Measurements from ENCODE around the gene TTYH3.

Gene TTYH3

GRCh38 chr7:2637505-2638223 lies 5.9 kb downstream of the TTYH3 start:
- no peaks in the 10 kb centered on the region for H3K36me3 ChIP-seq (ENCODE audit: control insufficient read depth in 2 of 2, insufficient read depth in 2 of 2, low read length in 2 of 2)

GRCh38 chr7:2638224-2638991 lies 6.6 kb downstream of the TTYH3 start:
- no peaks in the 10 kb centered on the region for H3K36me3 ChIP-seq (ENCODE audit: control insufficient read depth in 2 of 2, insufficient read depth in 2 of 2, low read length in 2 of 2)
- peak overlapping the region; percentile 24 for H3K27ac ChIP-seq (ENCODE audit: low read length)
- H3K4me3 ChIP-seq (ENCODE audit: low read length in 2 of 2) = peak overlapping the region in 1 of 2 donors; percentile 29
- no peaks in the 10 kb centered on the region for H3K27me3 ChIP-seq (ENCODE audit: control insufficient read depth in 1 of 2, insufficient read depth in 2 of 2, low read length in 2 of 2)
- no peak overlapping the region for H3K9ac ChIP-seq (ENCODE audit: low read length in 2 of 2)
- peaks cover 81% of the 10 kb centered on the region for H3K4me1 ChIP-seq (ENCODE audit: control insufficient read depth, insufficient read depth, low read length)
- H3K9me3 ChIP-seq (ENCODE audit: control insufficient read depth in 2 of 2, low read length in 2 of 2) = no peaks in the 10 kb centered on the region

More at GRCh38 chr7:2637505-2638223, 5.9 kb downstream of the TTYH3 start:
- Histone ChIP-seq H3K9ac (ENCODE audit: low read length in 2 of 2) (no peak overlapping the region), H3K9me3 (ENCODE audit: control insufficient read depth in 2 of 2, low read length in 2 of 2) (no peaks in the 10 kb centered on the region), H3K27me3 (ENCODE audit: control insufficient read depth in 1 of 2, insufficient read depth in 2 of 2, low read length in 2 of 2) (no peaks in the 10 kb centered on the region), H3K4me1 (ENCODE audit: control insufficient read depth, insufficient read depth, low read length) (peaks cover 88% of the 10 kb centered on the region), H3K4me3 (ENCODE audit: low read length in 2 of 2) (no peak overlapping the region), H3K27ac (ENCODE audit: low read length) (peak overlapping the region; percentile 24)

- Histone ChIP-seq H3K4me1 (ENCODE audit: control insufficient read depth, insufficient read depth, low read length) (peaks cover 72% of the 10 kb centered on the region), H3K27ac (ENCODE audit: low read length) (no peak overlapping the region), H3K9ac (ENCODE audit: low read length in 2 of 2) (no peak overlapping the region), H3K4me3 (ENCODE audit: low read length in 2 of 2) (no peak overlapping the region), H3K36me3 (ENCODE audit: control insufficient read depth in 2 of 2, insufficient read depth in 2 of 2, low read length in 2 of 2) (no peaks in the 10 kb centered on the region), H3K9me3 (ENCODE audit: control insufficient read depth in 2 of 2, low read length in 2 of 2) (no peaks in the 10 kb centered on the region), H3K27me3 (ENCODE audit: control insufficient read depth in 1 of 2, insufficient read depth in 2 of 2, low read length in 2 of 2) (no peaks in the 10 kb centered on the region)
These were observed 7.4 kb downstream of the TTYH3 start for GRCh38 chr7:2639181-2639681.

GRCh38 chr7:2639695-2640481 lies 8.1 kb downstream of the TTYH3 start:
- Histone ChIP-seq H3K36me3 (ENCODE audit: control insufficient read depth in 2 of 2, insufficient read depth in 2 of 2, low read length in 2 of 2) (no peaks in the 10 kb centered on the region), H3K9me3 (ENCODE audit: control insufficient read depth in 2 of 2, low read length in 2 of 2) (no peaks in the 10 kb centered on the region), H3K4me1 (ENCODE audit: control insufficient read depth, insufficient read depth, low read length) (peaks cover 69% of the 10 kb centered on the region), H3K4me3 (ENCODE audit: low read length in 2 of 2) (no peak overlapping the region), H3K9ac (ENCODE audit: low read length in 2 of 2) (no peak overlapping the region), H3K27me3 (ENCODE audit: control insufficient read depth in 1 of 2, insufficient read depth in 2 of 2, low read length in 2 of 2) (no peaks in the 10 kb centered on the region), H3K27ac (ENCODE audit: low read length) (no peak overlapping the region)

- Histone ChIP-seq H3K9ac (ENCODE audit: low read length in 2 of 2) (no peak overlapping the region), H3K36me3 (ENCODE audit: control insufficient read depth in 2 of 2, insufficient read depth in 2 of 2, low read length in 2 of 2) (no peaks in the 10 kb centered on the region), H3K4me1 (ENCODE audit: control insufficient read depth, insufficient read depth, low read length) (peaks cover 67% of the 10 kb centered on the region), H3K27ac (ENCODE audit: low read length) (no peak overlapping the region), H3K4me3 (ENCODE audit: low read length in 2 of 2) (no peak overlapping the region), H3K27me3 (ENCODE audit: control insufficient read depth in 1 of 2, insufficient read depth in 2 of 2, low read length in 2 of 2) (no peaks in the 10 kb centered on the region), H3K9me3 (ENCODE audit: control insufficient read depth in 2 of 2, low read length in 2 of 2) (no peaks in the 10 kb centered on the region)
These were observed 8.7 kb downstream of the TTYH3 start for GRCh38 chr7:2640482-2640830.

GRCh38 chr7:2640846-2641316 lies 9.1 kb downstream of the TTYH3 start:
- H3K36me3 ChIP-seq (ENCODE audit: control insufficient read depth in 2 of 2, insufficient read depth in 2 of 2, low read length in 2 of 2) = no peaks in the 10 kb centered on the region
- H3K4me1 ChIP-seq (ENCODE audit: control insufficient read depth, insufficient read depth, low read length) = peaks cover 62% of the 10 kb centered on the region
- H3K9ac ChIP-seq (ENCODE audit: low read length in 2 of 2) = no peak overlapping the region
- no peaks in the 10 kb centered on the region for H3K9me3 ChIP-seq (ENCODE audit: control insufficient read depth in 2 of 2, low read length in 2 of 2)
- H3K4me3 ChIP-seq (ENCODE audit: low read length in 2 of 2) = peak overlapping the region in 1 of 2 donors; percentile 46
- H3K27ac ChIP-seq (ENCODE audit: low read length) = peak overlapping the region; percentile 41
- H3K27me3 ChIP-seq (ENCODE audit: control insufficient read depth in 1 of 2, insufficient read depth in 2 of 2, low read length in 2 of 2) = no peaks in the 10 kb centered on the region

- Histone ChIP-seq H3K4me3 (ENCODE audit: low read length in 2 of 2) (peak overlapping the region; percentile 46 to 64), H3K9ac (ENCODE audit: low read length in 2 of 2) (peak overlapping the region; percentile 41 to 42), H3K27ac (ENCODE audit: low read length) (peak overlapping the region; percentile 41), H3K36me3 (ENCODE audit: control insufficient read depth in 2 of 2, insufficient read depth in 2 of 2, low read length in 2 of 2) (no peaks in the 10 kb centered on the region), H3K4me1 (ENCODE audit: control insufficient read depth, insufficient read depth, low read length) (peaks cover 55% of the 10 kb centered on the region), H3K9me3 (ENCODE audit: control insufficient read depth in 2 of 2, low read length in 2 of 2) (no peaks in the 10 kb centered on the region), H3K27me3 (ENCODE audit: control insufficient read depth in 1 of 2, insufficient read depth in 2 of 2, low read length in 2 of 2) (no peaks in the 10 kb centered on the region)
These were observed 9.9 kb downstream of the TTYH3 start for GRCh38 chr7:2641406-2642393.

GRCh38 chr7:2643386-2644219 lies 11.8 kb downstream of the TTYH3 start:
- Histone ChIP-seq H3K27me3 (ENCODE audit: control insufficient read depth in 1 of 2, insufficient read depth in 2 of 2, low read length in 2 of 2) (no peaks in the 10 kb centered on the region), H3K9me3 (ENCODE audit: control insufficient read depth in 2 of 2, low read length in 2 of 2) (no peaks in the 10 kb centered on the region), H3K27ac (ENCODE audit: low read length) (no peak overlapping the region), H3K9ac (ENCODE audit: low read length in 2 of 2) (no peak overlapping the region), H3K36me3 (ENCODE audit: control insufficient read depth in 2 of 2, insufficient read depth in 2 of 2, low read length in 2 of 2) (peaks cover 0 to 3% of the 10 kb centered on the region in 2 donors), H3K4me1 (ENCODE audit: control insufficient read depth, insufficient read depth, low read length) (peaks cover 40% of the 10 kb centered on the region), H3K4me3 (ENCODE audit: low read length in 2 of 2) (no peak overlapping the region)

GRCh38 chr7:2644220-2644561 lies 12.4 kb downstream of the TTYH3 start:
- Histone ChIP-seq H3K9ac (ENCODE audit: low read length in 2 of 2) (no peak overlapping the region), H3K4me3 (ENCODE audit: low read length in 2 of 2) (no peak overlapping the region), H3K4me1 (ENCODE audit: control insufficient read depth, insufficient read depth, low read length) (peaks cover 34% of the 10 kb centered on the region), H3K27me3 (ENCODE audit: control insufficient read depth in 1 of 2, insufficient read depth in 2 of 2, low read length in 2 of 2) (no peaks in the 10 kb centered on the region), H3K36me3 (ENCODE audit: control insufficient read depth in 2 of 2, insufficient read depth in 2 of 2, low read length in 2 of 2) (peaks cover 0 to 3% of the 10 kb centered on the region in 2 donors), H3K9me3 (ENCODE audit: control insufficient read depth in 2 of 2, low read length in 2 of 2) (no peaks in the 10 kb centered on the region), H3K27ac (ENCODE audit: low read length) (no peak overlapping the region)
